Kidney glomerular epithelial cell (primary cell): ENCODE data around the gene HOXC11.

Experiments used
- DNase-seq: peaks from one replicate; lab custom pipeline; 2025; lab: John Stamatoyannopoulos, UW

Gene HOXC11

DNA sequence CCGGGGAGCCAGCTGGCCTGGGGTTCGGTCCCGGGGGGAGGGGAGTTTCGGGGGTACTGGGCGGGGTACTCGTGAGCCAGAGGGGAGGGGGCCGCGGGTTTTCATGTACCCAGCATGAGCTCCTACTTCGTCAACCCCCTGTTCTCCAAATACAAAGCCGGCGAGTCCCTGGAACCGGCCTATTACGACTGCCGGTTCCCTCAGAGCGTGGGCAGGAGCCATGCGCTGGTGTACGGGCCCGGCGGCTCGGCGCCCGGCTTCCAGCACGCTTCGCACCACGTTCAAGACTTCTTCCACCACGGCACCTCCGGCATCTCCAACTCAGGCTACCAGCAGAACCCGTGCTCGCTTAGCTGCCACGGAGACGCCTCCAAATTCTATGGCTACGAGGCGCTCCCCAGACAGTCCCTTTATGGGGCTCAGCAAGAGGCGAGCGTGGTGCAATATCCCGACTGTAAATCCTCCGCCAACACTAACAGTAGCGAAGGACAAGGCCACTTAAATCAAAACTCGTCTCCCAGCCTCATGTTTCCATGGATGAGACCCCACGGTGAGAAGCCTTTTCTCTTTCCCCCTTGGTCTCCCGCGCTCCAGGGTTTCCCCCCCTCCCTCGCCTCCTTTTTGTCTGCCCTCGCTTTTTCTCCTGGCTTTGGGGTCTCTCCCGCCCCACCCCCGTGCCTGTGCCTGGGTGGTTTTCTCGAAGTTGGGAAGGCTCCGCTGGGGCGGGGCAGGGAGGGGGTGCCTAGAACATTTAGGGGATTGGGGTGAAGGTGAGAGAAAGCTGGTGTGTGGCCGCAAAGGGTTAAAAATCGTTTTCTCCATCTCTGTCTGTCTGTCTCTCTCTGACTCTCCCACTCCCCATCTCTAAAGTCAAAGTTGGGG, 36.5 kb downstream of the HOXC11 start:
- DNase-seq = no peak

DNA sequence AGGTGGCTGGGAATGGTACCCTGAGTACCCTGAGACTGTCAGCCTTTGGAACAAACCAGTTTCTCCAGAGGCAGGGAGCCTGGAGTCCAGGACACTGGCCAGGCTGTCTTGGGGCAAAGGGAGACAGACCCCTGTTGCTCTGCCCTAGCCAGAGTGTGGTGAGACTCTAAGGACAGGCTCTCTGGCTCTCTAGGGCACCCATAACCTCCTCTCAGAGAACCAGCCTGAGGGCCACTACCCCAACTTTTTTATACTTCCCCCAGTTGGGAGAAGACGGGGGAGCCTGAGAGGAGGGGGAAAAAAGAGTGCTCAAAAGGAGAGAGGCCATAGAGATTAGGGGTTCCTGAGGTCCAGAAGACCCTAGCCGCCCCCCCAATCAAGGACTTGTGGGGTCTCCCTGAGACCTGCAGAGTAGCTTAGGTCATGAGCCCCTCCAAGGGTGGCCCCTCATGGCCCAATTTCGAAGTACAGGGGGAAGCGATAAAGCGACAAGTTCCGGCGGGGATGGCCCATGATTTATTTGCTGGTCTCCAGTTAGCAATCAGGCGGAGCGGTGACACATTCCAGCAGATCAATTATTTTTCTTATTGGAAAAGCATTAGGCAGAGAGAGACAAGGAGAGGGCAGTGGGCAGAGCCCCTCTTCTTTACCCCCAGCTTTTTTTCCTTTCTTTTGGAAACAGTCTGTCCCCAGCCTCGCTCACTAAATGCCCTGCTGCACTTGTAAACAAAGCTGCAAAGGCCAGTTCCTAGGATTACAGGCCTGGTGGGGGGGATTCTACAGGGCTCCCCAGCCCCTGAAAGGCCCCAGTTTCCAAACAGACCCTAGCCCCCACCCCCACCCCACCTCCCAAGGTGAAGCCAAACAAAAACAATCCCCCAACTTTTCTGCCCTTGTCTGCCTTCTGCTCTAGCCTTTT, 37.4 kb downstream of the HOXC11 start:
- DNase-seq = no peak

DNA sequence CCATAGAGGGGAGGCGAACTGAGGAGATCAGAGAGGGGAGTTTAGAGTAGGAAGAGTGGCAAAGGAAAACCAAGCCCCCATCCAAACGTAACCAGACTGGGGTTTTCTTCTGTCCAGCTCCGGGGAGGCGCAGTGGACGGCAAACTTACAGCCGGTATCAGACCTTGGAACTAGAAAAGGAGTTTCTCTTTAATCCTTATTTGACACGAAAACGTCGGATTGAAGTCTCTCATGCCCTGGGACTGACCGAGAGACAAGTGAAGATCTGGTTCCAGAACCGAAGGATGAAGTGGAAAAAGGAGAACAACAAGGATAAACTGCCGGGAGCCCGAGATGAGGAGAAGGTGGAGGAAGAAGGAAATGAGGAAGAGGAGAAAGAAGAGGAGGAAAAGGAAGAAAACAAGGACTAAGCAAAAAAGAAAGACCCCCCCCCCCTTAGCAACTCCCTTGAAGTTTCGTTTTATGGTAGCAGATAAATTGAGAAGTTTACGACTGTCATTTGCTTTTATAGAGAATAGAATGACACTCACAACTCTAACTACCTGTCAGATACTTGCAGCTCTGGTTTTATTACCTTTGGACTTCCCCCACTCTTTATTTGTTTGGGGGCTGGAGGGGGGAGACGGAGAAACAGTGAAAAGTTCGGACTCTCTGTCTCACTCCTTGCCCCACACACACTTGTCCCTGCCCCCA, 38.2 kb downstream of the HOXC11 start:
- no peak for DNase-seq

DNA sequence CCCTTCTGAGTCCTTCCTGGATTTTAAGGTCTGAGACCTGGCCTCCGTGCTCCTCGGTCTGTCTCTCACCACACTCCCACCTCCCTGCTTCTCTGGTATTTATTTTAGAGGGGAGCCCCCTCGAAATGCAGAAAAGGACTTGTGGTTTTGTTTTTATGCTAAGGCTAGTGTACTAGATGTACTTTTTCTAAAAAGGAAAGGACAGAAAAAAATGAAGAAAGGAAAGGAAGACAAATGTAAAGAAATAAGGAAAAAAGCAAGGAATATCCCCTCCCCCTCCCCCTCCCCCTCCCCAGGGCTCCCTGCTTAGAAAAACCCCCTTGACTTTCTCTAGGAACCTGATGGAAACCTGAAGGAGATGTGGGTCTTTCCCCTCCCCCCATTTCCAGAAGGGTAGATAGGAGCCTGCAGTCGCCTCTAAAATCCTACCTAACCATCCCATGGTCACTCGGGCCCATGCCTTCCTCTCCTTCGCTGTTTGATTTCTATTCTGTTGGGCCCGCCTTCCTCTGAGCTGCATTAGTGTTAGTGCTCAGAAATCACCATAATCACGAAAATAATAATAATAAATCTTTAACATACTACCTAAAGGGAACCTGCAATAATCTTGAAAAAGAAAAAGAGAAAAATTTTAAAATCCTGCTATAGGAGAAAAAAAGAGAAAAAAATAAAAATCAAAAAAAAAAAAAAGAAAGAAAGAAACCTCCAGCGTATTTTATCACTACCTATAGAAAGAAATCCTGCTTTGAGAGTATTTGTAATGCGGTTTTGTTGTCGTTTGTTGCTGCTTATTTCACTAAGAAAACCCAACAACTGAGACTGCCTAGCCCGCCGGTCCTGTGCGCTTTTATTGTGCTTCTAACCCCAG, 39.0 kb downstream of the HOXC11 start:
- no peak for DNase-seq

DNA sequence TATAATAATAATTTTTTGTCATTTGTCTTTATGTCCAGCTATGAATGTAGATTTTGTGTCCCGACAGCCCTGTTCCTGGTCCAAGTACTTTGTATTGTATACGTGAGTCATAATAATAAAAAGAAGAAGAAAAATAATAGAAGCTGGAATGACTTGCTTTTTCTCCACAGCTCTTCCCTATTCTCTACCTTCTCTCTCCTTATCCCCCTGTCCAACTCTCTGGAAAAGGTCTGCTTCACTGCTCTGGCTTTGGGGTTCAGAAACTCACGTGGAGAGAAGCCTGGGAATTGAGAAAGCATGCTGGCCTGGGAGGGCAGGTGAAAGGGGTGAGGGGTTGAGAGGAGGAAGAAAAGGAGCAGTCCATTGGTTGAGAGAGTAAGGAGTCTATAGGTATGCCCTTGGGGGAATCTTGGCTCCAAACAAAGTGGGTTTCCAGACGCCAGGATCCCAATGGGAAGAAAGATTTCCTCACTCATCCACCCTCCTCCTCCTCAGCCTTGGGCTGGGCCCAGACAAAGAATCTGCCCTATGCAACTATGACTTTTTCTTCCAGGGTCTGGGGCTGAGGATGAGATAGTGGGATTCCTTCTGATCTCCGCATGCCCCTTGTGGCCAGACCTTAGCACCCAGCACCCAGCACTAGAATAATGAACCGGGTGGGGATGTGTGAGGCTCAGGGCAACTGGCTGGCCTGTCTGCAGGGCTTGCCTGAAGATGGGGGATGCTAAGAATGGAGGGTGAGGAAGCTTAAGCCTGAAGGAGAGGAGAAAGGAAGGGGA, 39.9 kb downstream of the HOXC11 start:
- DNase-seq = no peak

DNA sequence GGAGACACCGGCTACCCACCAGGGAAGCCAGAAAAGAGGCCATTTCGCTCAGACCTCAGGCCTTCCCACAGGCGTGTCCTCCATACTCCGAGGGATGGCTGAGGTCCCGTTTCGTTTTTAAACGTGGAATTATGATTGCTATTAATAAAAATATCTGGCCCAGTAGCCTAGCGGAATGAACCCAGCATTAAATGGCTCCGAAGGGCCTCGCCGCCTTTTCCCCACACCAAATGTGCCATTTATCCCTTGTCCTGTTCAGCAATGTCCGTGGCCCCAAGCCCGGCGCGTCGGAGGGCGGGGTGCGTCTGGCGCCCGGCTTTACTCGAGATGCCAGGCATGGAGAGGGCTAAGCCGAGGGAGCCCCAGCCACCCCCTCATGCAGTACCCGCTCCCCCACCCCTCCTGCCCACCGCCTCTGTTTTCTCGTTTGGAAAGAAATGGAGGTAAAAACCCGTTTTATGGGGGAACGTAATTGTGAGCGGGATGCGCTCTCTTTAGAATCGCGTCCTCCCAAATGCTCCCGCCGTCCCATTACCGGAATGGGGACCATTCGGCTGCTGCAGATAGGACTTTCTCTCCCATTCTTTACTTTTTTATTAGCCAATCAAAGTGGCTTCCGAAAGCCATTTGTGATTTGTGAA, 41.6 kb downstream of the HOXC11 start:
- no peak for DNase-seq

DNA sequence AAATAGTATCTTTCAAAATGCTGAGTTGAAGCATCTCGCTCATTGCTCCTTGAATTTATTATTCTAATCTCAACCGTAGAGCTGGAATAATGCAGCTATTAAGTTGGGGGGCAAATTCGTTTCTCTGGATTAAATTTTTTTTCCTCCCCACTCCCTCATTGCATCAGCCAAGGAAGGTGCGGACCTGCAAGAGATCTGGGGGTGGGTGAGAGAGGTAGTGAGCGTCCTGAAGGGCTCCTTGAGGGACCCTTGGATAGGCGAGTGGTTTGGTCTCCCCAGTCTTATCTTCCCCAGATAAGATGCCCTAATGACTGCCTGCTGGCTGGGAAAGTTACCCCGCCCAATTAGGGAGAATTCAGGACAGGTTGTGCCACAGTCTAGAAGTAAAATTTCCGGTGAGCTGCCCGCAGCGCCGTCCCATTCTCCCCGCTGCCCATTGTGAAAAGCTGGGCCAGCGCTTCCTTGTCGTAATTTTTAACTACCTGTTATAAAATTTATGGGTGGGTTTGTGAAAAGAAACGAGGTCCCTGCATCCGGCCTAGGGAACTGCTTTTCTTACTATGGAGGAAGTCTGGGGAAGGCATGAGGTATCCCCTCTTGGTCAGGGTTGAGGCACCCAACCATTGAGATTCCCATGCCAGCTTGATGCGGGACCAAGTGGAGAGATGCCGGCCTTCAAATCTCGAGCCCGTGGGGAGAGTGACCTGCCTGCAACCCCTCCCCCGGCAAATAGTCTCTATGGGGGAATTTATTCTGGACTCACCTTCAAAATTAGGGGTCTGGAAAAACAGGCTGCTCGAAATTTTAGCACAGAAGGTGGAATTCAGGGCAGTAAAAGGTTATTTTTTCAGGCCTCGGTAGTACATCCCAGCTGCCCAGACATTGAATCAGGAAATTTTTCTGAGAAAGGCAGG, 42.3 kb downstream of the HOXC11 start:
- DNase-seq = no peak

DNA sequence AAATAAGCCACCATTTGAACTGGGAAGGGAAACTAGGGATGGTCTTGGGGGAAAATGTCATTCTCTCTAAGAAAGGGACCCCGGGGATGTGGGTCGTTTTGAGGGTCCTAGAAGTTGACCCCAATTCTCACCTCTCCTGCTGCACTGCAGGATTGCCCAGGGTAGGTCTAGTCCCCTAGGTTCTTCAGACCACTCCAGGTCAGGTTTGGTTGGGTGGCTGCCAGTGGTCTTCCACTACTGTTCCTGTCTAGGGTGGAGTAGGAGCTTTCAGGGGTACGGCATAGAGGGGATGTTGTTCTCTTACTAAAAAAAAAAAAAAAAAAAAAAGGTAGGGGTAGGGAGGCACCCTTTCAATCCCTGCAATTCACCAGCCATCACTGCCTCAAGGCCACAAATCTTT, 43.1 kb downstream of the HOXC11 start:
- DNase-seq = no peak

DNA sequence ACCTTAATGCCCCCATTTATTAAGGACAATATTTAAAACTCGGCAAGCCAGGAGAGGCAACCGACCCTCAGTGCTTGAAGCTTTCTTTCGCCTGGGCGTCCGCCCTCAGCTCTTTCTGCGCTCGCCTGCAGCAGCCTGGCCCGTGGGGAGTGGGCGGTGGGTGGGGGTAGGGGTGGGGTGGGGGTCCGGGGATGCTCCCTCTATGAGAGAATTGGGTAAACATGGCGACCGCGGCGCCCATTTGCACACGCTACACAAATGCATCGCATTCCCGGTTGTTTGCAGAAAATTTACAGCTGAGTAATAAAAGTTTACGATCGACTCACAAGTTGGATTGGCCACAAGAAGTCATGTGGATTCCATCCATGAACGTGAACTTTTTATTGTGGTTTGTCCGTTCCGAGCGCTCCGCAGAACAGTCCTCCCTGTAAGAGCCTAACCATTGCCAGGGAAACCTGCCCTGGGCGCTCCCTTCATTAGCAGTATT, 43.6 kb downstream of the HOXC11 start:
- peak; percentile 90 for DNase-seq

DNA sequence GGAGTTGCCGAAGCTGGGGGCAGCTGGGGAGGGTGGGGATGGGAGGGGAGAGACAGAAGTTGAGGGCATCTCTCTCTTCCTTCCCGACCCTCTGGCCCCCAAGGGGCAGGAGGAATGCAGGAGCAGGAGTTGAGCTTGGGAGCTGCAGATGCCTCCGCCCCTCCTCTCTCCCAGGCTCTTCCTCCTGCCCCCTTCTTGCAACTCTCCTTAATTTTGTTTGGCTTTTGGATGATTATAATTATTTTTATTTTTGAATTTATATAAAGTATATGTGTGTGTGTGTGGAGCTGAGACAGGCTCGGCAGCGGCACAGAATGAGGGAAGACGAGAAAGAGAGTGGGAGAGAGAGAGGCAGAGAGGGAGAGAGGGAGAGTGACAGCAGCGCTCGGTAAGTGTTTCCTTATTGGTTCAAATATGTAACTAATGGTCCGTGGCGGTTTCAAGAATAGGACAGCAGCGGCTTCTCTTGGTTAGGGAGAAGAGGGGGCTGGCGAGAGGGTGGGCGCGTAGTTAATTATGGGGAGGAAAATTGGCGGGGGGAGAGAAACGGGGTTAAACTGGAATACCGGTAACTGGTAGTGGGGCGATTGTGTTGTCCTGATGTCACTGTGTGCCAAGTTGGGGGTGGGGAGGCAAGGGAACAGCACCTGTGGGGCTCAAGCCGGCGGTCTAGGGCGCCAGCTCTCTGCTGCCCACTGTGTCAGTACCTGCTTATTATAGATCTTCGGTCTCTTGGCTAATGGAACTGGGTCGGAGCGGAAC, 44.3 kb downstream of the HOXC11 start:
- DNase-seq = peak; percentile 74

DNA sequence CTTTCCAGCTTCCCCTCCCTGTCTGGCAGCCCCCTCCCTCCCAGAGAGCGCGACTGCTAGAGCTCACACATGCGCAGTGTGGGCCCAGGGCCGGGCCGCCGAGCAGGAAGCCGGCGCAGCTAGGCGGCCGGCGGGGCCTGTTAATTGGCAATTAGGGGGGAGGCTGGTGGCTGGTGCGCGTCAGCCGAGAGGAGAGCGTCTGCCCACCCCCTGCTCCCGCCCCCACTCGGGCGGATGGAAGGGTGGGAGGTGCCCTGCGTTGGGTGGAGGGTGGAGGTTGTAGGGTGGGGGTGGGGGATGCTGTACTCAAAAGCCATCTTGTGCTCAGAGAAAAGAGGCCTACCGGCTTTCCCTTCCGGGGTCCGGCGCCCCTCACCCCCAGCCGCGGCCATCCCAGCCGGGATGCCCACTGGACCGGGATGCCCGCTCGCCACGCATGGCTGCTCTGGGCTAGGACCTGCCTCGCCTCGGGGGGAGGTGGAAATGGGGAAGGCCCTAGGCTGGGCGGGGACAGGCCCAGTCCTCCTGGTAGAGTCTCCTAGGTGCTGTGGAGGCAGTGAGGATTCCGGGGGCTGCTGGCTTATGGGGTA, 45.0 kb downstream of the HOXC11 start:
- peak; percentile 84 for DNase-seq

DNA sequence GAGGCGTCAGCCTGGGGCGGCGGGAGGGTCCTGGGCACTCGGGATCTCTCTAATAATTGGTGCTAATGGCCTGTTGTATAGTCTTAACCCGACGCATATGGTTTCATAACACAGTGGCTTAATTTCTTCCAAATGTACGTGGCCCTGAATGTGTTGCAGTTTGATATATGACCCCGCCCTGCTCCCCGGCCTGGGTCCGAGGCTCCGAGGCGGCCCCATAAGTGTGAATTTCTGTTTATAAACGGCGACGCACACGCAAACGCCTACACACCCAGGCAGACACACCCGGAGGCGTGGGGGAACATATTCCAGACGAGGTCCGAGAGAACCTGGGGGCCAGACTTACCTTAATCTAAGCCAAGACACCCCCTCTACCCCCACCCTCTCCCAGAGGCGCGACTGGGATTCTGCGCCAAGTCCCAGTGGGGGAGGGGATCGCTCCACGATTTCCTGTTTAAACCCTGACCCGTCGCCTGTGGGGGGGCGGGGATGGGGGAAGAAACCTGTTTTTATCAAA, 45.6 kb downstream of the HOXC11 start:
- DNase-seq = no peak

DNA sequence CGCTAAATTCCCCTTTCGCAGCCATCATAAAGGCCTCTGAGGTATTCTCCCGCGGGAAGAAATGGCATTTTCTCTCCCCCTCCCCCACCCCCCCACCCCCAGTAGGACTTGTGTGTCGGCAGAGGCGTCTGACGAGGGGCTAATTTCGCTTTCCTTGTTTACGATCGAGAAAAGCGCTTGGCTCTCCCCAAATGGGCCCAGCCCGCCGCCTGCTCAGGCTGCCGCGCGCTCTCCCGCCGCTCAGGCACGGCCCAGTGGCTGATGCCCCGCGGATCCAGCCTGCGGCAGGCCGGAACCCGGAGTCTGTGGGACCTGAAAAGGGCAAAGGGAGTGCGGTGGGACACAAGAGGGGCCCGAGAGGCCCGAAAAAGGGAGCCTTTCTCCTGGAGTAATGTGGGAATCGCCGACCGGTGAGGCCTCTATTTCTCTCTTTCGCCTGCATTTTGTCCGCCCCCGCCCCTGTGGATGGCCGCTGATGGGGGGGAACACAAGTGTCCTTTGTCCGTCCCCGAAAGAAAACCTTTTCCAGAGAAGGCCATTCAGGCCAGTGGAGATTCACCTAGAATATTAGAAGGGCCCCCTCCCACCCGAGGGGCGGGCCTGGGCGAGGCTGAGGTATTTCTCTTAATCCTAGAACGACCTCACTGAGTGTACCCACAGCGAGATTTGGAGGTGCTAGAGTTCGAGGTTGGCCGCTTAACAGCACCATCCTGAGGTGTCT, 46.3 kb downstream of the HOXC11 start:
- DNase-seq = no peak

DNA sequence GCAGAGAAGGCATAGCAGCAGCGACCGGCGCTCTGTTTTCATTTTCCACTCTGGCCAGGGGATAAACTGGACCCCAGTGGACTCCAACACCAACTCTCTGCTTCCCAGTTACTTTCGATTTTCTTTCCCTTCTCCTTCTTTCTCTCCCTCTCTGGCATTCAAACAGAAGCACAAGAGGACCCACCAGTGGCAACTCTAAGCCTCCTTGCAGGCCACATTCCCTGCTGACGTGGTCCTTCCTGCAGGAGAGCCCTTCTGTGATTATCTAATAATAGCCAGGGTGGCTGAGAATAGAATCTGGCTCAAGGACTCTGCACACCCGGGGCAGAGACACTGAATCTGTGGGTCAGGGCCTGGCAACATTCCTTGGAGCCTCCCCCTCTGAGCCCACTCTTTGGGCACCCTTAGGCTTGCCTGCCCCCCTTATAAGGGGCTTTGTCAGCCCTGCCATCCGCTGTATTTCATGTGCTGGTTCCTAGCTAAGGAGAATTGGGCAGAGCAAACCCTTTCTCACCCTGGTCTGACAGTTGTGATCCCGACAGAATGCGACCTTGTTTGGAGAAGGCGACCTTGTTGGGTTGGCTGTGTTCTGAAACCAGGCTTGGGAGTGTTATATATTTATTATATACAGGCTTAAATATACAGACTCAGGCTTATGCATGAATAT, 47.1 kb downstream of the HOXC11 start:
- DNase-seq = peak; percentile 35

DNA sequence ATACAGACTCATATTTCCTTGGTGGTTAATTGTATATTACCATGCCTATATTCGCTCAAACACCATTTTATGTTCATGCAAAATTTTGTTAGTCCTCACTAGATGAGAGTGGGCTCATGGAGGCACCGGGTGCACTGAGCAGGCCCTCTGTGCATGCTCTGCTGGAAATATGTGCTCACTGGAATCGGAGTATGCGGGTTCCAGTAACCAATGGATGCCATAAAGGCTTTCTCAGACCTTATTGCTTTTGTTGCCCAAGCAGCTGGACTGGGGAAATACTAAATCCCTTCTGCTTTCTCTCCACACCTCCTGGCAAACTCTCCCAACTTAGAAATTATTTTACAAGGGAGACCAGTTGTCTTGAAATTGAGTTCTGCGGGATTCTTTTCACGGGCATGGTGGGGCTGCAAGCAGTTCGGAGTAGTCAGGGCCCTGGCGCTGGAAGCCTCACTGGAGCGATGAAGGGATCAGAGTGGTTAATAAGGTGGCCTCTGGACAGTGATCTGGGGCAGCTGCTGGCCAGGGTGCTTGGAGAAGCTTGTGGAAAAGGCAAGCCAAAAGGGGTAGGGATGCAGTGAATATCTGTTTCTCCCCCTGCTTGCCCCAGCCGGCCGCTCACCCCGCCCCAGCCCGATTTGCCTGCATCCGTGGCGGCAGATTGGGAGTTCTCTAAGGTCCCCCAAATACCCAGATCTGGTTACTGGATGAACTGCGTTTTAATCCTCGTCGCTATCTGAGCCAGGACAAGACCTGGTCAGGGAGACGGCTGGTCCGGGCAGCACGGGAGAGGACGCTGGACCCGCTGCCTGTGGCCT, 47.9 kb downstream of the HOXC11 start:
- no peak for DNase-seq
